Chondrocyte (in vitro differentiated cells): Measurements from ENCODE around the gene CAMSAP2. TPM values are rescaled to one million over a fixed set of nuclear protein-coding genes. Genes with fewer than 3 reads are reported as not detected.

Experiments
- DNase-seq: peaks from one replicate; pipeline ENCODE4 v3.0.0; 2021; ENCODE audit warnings: mixed read lengths, low spot score
- H3K27ac Mint-ChIP-seq: one replicate; pipeline ENCODE4 v1.8.0; 2021; ENCODE audit warnings: mild to moderate bottlenecking, moderate library complexity, mixed read lengths; ENCODE audit not compliant: unreplicated experiment
- H3K27me3 Mint-ChIP-seq: 2 replicates; pipeline ENCODE4 v1.8.0; 2021; ENCODE audit warnings: low read depth, mixed read lengths
- H3K36me3 Mint-ChIP-seq: 2 replicates; pipeline ENCODE4 v1.8.0; 2021; ENCODE audit warnings: low read depth, mixed read lengths
- H3K4me1 Mint-ChIP-seq: 2 replicates; pipeline ENCODE4 v1.8.0; 2021; ENCODE audit warnings: low read depth, mild to moderate bottlenecking, mixed read lengths
- H3K4me3 Mint-ChIP-seq: one replicate; pipeline ENCODE4 v1.8.0; 2021; ENCODE audit warnings: mild to moderate bottlenecking, moderate library complexity, mixed read lengths; ENCODE audit not compliant: unreplicated experiment
- H3K9me3 Mint-ChIP-seq: 2 replicates; pipeline ENCODE4 v1.8.0; 2021; ENCODE audit warnings: low read depth, mixed read lengths
- CTCF ChIP-seq: fragments of 200-600 bp; sonication (generic); IDR thresholded peaks from 2 replicates; pipeline ENCODE4 v1.5.0; 2021; ENCODE audit warnings: antibody characterized with exemption, mild to moderate bottlenecking, moderate library complexity
- total RNA-seq: library from RNA; stranded (reverse); gene quantifications from 3 replicates; pipeline ENCODE4 v1.2.1, GENCODE V29; 2021

The CAMSAP2 gene
- total RNA-seq, 1 donor from 2014 or later: 51.8 TPM

GRCh38 chr1:200699871-200700270 is 38.8 kb upstream of the CAMSAP2 start:
- Mint-ChIP-seq H3K27ac (peak overlapping the region; percentile 32), H3K36me3 (no peaks in the 10 kb centered on the region), H3K4me3 (no peak overlapping the region), H3K4me1 (peaks cover 4% of the 10 kb centered on the region), H3K9me3 (no peaks in the 10 kb centered on the region), H3K27me3 (no peaks in the 10 kb centered on the region)
- no peak for DNase-seq
- TF ChIP-seq CTCF: no peak

GRCh38 chr1:200704986-200705500 is 33.6 kb upstream of the CAMSAP2 start:
- Mint-ChIP-seq H3K4me3 (no peak overlapping the region), H3K9me3 (no peaks in the 10 kb centered on the region), H3K4me1 (peaks cover under 1% of the 10 kb centered on the region), H3K36me3 (no peaks in the 10 kb centered on the region), H3K27me3 (no peaks in the 10 kb centered on the region), H3K27ac (no peak overlapping the region)
- DNase-seq: no peak
- TF ChIP-seq CTCF: no peak

GRCh38 chr1:200706111-200706814 is 32.4 kb upstream of the CAMSAP2 start:
- no peak overlapping the region for H3K4me3 Mint-ChIP-seq
- H3K27me3 Mint-ChIP-seq: no peaks in the 10 kb centered on the region
- no peaks in the 10 kb centered on the region for H3K9me3 Mint-ChIP-seq
- no peak for DNase-seq
- no peak overlapping the region for H3K27ac Mint-ChIP-seq
- H3K4me1 Mint-ChIP-seq: no peaks in the 10 kb centered on the region
- no peaks in the 10 kb centered on the region for H3K36me3 Mint-ChIP-seq
- no peak for TF ChIP-seq CTCF

- no peak for TF ChIP-seq CTCF
- Mint-ChIP-seq H3K36me3 (no peaks in the 10 kb centered on the region), H3K4me3 (no peak overlapping the region), H3K4me1 (no peaks in the 10 kb centered on the region), H3K9me3 (no peaks in the 10 kb centered on the region), H3K27me3 (no peaks in the 10 kb centered on the region), H3K27ac (no peak overlapping the region)
- DNase-seq: no peak
Observed at GRCh38 chr1:200707116-200707515, 31.6 kb upstream of the CAMSAP2 start.

- no peak overlapping the region for H3K27ac Mint-ChIP-seq
- H3K27me3 Mint-ChIP-seq: no peaks in the 10 kb centered on the region
- no peak for DNase-seq
- no peaks in the 10 kb centered on the region for H3K4me1 Mint-ChIP-seq
- H3K9me3 Mint-ChIP-seq: no peaks in the 10 kb centered on the region
- H3K4me3 Mint-ChIP-seq: no peak overlapping the region
- no peak for TF ChIP-seq CTCF
- no peaks in the 10 kb centered on the region for H3K36me3 Mint-ChIP-seq
Observed at GRCh38 chr1:200708161-200708560, 30.5 kb upstream of the CAMSAP2 start.
